Stimulated activated CD4-positive, alpha-beta T cell treated with anti-CD3 and anti-CD28 coated beads, Interleukin-1b, Interleukin-23, amount 100 ng/mL, for 4 hours (primary cell): Measurements from ENCODE around the gene TNFRSF17.
"Not testable (repeated sequence)": the region's sequence is repeated elsewhere in the genome, so short reads cannot be mapped to it uniquely, and the experiment has no call there.

Source experiments
- DNase-seq, 2 donors: peaks; one replicate each; pipeline ENCODE4 v3.0.0-alpha.2; 2020; ENCODE audit warnings: low read depth in 2 of 2

TNFRSF17 gene

GRCh38 chr16:11964761-11965551 lies at the start of gene TNFRSF17:
TSS of gene TNFRSF17 (plus strand) at chr16:11965210. CDS start at chr16:11965325, 115 bp downstream.
- DNase-seq = no peak

DNA sequence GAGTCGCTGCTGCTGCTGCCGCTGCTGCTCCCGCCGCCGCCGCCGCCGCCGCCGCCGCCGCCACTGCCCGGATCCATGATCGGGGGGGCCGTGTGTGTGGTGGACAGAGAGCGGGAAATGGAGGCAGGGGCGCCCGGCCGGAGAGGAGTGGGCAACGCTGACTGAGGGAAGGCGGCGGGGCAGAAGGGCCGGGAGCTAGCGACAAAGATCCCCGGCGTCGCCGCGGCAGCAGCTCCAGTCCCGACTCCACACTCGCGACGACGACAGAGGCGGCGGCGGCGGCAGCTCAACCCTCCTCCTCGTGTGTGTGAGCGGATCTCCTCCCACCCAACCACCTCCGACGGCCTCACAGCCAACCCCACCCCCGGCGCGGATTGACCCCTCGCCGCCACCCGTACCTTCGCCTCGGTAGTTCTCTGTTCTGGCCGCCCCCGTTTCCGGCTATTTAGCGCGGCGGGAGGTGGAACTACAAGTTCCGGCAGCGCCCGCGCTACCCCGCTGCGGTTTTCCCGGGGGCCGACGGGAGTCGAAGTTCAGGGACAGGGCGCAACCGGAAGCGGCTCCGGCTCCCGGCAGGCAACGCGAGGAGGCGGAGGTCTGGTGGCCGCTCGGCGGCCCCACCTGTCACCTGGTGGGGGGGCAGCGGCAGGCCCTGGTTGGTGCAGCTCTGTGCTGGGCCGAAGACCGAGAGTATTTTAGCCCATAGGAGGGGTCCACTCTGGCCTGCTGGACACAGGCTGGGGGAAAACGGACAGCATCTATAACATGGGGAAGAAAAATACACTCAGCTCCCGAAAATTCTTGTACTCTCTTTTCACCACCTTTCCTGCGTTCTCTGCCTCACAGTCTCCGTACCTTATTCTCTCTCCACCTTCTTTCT lies 49.1 kb upstream of the TNFRSF17 start, which contains the start of gene GSPT1:
Gene GSPT1 (minus strand): TSS at position 313 of the 880 bp plus-strand sequence. CDS start 236 bp downstream, at position 77.
- peak; percentile 97 to 99 for DNase-seq

DNA sequence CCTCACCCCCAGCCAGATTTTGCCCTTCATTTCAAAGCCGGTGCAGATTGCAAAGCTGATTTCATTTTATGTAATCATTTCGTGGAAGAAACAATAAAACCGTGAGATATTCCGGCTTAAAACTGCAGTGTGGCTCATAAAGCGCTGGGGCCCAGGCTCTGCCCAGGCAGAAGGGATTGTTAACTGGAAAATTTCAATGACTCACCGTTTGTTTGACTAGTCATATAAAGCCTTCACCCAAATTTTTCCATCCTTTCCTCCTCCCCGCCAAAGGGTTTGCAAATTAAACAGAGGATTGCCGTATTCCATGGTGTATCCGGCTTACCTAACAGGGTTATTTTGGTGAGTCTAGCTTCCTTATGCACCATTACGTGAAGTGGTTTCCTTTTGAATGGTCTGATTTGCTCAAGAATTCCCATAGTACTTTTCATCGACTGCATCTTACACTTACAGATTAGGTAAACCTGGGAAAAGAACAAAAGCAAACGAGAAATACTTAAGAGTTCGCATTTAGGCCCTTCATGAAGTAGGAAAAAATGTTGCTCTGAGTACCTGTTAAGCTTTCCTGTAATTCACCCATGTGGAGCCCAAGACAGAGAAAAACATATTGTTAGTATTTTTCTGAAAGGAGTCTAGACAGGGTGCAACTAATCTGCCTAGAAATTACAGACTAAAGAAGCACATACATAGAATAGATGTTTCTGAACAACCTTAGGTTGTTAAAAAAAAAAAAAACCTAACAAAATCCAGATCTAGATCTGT lies 48.3 kb upstream of the TNFRSF17 start:
- no peak for DNase-seq

- DNase-seq = not testable (repeated sequence)
Measured at GRCh38 chr16:11924046-11924445, 41.0 kb upstream of the TNFRSF17 start.

GRCh38 chr16:11927350-11927749 lies 37.7 kb upstream of the TNFRSF17 start:
- not testable (repeated sequence) for DNase-seq

GRCh38 chr16:11941945-11942344 lies 23.1 kb upstream of the TNFRSF17 start, which contains the start of gene NPIPB2:
TSS of gene NPIPB2 (minus strand) at chr16:11942045. CDS start at chr16:11942045, 0 bp downstream.
- DNase-seq = not testable (repeated sequence)

GRCh38 chr16:11946433-11946832 lies 18.6 kb upstream of the TNFRSF17 start:
- no peak for DNase-seq

DNA sequence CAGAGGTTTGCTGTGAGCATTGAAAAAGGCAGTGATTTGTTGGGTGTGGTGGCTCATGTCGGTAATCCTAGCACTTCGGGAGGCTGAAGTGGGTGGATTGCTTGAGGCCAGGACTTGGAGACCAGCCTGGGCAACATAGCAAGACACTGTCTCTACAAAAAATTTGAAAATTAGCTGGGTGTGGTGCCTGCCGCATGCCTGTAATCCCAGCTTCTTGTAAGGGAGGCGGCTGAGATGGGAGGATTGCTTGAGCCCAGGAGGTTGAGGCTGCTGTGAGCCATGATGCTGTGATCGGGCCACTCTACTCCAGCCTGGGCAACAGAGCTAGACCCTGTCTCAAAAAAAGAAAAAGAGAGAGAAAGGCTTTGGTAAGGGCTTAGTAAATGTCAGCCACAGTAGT lies 16.2 kb upstream of the TNFRSF17 start:
- DNase-seq = no peak

DNA sequence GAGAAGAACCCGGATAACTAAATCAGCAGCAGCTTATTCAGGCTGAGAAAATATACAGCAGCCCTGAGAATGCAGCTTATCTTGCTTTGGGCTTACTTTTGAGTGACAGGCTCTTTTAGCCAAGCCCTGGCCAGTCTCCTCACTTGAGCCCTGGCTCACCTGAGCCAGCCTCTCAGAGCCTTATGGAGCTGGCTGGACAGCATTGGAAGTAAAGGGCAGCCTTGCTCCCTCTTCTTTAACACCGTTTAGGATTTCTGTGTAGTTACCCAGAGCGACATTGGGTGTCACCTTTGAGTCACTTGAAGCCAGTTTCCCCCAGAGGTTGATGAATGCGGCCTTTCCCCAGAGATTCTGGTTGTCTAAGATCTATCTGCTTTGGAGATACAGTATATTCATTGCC lies 15.5 kb upstream of the TNFRSF17 start:
- DNase-seq = no peak

GRCh38 chr16:11950388-11950787 lies 14.6 kb upstream of the TNFRSF17 start:
- DNase-seq = no peak

GRCh38 chr16:11953576-11953975 lies 11.4 kb upstream of the TNFRSF17 start:
- not testable (repeated sequence) for DNase-seq

DNA sequence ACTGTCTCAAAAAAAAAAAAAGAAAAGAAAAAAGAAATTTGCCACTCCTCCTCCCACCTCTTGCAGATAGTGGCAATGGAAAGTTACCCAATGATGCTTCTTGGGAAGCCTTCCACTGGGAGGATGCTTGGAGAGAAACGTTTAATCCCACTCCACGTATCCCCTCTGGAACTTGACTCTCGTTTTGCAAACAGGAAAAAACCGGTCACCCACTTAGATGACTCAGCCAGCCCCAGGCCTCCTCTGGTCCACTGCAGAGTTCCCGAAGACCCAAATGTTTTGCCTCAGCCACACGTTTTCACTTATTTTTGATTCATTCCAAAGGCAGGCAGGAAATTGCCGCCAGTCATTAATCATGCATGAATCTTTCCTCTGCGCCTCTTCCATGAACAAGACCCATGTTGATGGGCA lies 9.3 kb upstream of the TNFRSF17 start:
- DNase-seq = no peak

GRCh38 chr16:11956558-11956957 lies 8.5 kb upstream of the TNFRSF17 start:
- DNase-seq = no peak

DNA sequence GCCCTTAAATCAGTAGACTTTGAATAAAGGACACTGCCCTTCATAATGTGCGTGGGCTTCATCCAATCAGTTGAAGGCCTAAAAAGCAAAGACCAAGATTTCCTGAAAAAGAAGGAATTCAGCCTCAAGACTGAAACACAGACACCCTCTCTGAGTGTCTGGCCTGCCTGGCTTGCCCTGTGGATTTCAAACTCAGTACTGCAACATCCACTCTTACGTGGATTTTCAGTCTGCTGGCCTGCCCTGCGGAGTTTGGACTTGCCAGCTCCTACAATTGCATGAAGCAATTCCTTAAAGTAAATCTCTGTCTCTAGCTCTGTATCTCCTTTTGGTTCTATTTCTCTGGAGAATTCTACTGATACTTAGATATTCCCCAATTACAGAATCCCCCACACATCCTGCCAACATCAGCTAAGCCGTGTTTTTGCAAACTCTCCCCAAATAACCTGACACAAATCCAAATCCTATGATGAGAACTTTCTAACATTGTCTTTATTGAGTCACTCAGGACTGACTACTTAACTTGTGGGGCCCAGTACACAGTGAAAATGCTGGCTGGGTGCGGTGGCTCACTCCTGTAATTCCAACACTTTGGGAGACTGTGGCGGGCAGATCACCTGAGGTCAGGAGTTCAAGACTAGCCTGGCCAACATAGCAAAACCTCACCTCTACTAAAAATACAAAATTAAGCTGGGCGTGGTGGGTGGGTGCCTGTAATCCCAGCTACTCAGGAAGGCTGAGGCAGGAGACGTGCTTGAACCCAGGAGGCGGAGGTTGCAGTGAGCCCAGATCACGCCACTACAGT lies 7.2 kb upstream of the TNFRSF17 start:
- DNase-seq = no peak

GRCh38 chr16:11962457-11962856 lies 2.6 kb upstream of the TNFRSF17 start:
- DNase-seq = not testable (repeated sequence)

- DNase-seq = not testable (repeated sequence)
Measured at GRCh38 chr16:11962978-11963377, 2.0 kb upstream of the TNFRSF17 start.

- DNase-seq = no peak
Measured at GRCh38 chr16:11963706-11964105, 1.3 kb upstream of the TNFRSF17 start.

GRCh38 chr16:11966173-11966572 lies 1.2 kb downstream of the TNFRSF17 start:
- no peak for DNase-seq

- no peak for DNase-seq
Measured at GRCh38 chr16:11967195-11967911, 2.3 kb downstream of the TNFRSF17 start.

- DNase-seq = no peak
Measured at GRCh38 chr16:11968577-11968976, 3.6 kb downstream of the TNFRSF17 start.
